HepG2 (cell line): Measurements from ENCODE around the gene ATAD1. TPM values are rescaled to one million over a fixed set of nuclear protein-coding genes. Genes with fewer than 3 reads are reported as not detected.

ENCODE experiments used
- AFF4 ChIP-seq: sonication (generic); formaldehyde crosslinking; IDR thresholded peaks from 2 replicates; pipeline ENCODE4 v1.4.0; 2020; ENCODE audit warnings: missing genetic modification reagents
- ATM ChIP-seq: fragments of 450-650 bp; IDR thresholded peaks from 2 replicates; pipeline ENCODE4 v1.7.1; 2017; ENCODE audit warnings: mild to moderate bottlenecking, borderline replicate concordance
- BRD4 ChIP-seq: sonication (generic); formaldehyde crosslinking; IDR thresholded peaks from 2 replicates; pipeline ENCODE4 v1.4.0; 2020; ENCODE audit warnings: missing genetic modification reagents
- ELF4 ChIP-seq: sonication (generic); formaldehyde crosslinking; IDR thresholded peaks from 2 replicates; pipeline ENCODE4 v1.5.0; 2020; ENCODE audit warnings: missing genetic modification reagents, mild to moderate bottlenecking, moderate library complexity, borderline replicate concordance
- HIVEP1 ChIP-seq: sonication (generic); formaldehyde crosslinking; IDR thresholded peaks from 2 replicates; pipeline ENCODE4 v1.4.0; 2020; ENCODE audit warnings: mild to moderate bottlenecking, missing genetic modification reagents
- HNRNPLL ChIP-seq: fragments of 200-400 bp; formaldehyde crosslinking; IDR thresholded peaks from 2 replicates; pipeline ENCODE4 v1.6.1; 2017; ENCODE audit warnings: mild to moderate bottlenecking, low read depth, low read length; ENCODE audit not compliant: poor library complexity, severe bottlenecking
- ISX ChIP-seq: sonication (generic); formaldehyde crosslinking; conservative IDR thresholded peaks from 2 replicates; pipeline ENCODE4 v1.5.0; 2020; ENCODE audit warnings: missing genetic modification reagents
- JUNB ChIP-seq: sonication (generic); formaldehyde crosslinking; IDR thresholded peaks from 2 replicates; pipeline ENCODE4 v1.8.0; 2022; ENCODE audit warnings: missing genetic modification reagents, mild to moderate bottlenecking, borderline replicate concordance
- NFATC3 ChIP-seq: sonication (generic); formaldehyde crosslinking; IDR thresholded peaks from 2 replicates; pipeline ENCODE4 v1.5.1; 2020; ENCODE audit warnings: mild to moderate bottlenecking, missing genetic modification reagents
- NFKB2 ChIP-seq: sonication (generic); formaldehyde crosslinking; IDR thresholded peaks from 2 replicates; pipeline ENCODE4 v1.4.0; 2020; ENCODE audit warnings: missing genetic modification reagents, borderline replicate concordance
- TRIM24 ChIP-seq: sonication (generic); formaldehyde crosslinking; IDR thresholded peaks from 2 replicates; pipeline ENCODE4 v1.8.0; 2022; ENCODE audit warnings: mild to moderate bottlenecking, missing genetic modification reagents
- ZBTB38 ChIP-seq: sonication (generic); formaldehyde crosslinking; IDR thresholded peaks from 2 replicates; pipeline ENCODE4 v1.5.1; 2020; ENCODE audit warnings: mild to moderate bottlenecking, missing genetic modification reagents
- ZMYM4 ChIP-seq: sonication (generic); formaldehyde crosslinking; IDR thresholded peaks from 2 replicates; pipeline ENCODE4 v1.8.1; 2023; ENCODE audit warnings: mild to moderate bottlenecking, missing genetic modification reagents
- ZNF224 ChIP-seq: sonication (generic); formaldehyde crosslinking; IDR thresholded peaks from 2 replicates; pipeline ENCODE4 v1.5.0; 2020; ENCODE audit warnings: mild to moderate bottlenecking, missing genetic modification reagents
- ZNF329 ChIP-seq: sonication (generic); formaldehyde crosslinking; IDR thresholded peaks from 2 replicates; pipeline ENCODE4 v1.9.0; 2021; ENCODE audit warnings: low read depth, mild to moderate bottlenecking, missing genetic modification reagents
- ZNF558 ChIP-seq: sonication (generic); formaldehyde crosslinking; IDR thresholded peaks from 2 replicates; pipeline ENCODE4 v1.9.0; 2022; ENCODE audit warnings: mild to moderate bottlenecking, missing genetic modification reagents, borderline replicate concordance
- polyA plus RNA-seq, 8 experiments: library from polyadenylated mRNA; depleted of rRNA in 3 of 8; stranded (reverse) in 7 of 8; unstranded in 1 of 8; fragments of >200 nt; fragmentation: Illumina TruSeq in 4 of 8; extraction: Trizol in 4 of 8; gene quantifications; 2 replicates each; pipeline versions ENCODE4 v1.2.1 to v1.2.3, GENCODE V29; 2011 to 2016; ENCODE audit warnings: low read depth in 4 of 8, missing spikeins in 1 of 8, mixed read lengths in 1 of 8; ENCODE audit not compliant: insufficient read depth in 1 of 8
- total RNA-seq, 5 experiments: library from RNA; depleted of rRNA; stranded (reverse); fragments of >200 nt; fragmentation: Illumina TruSeq; extraction: Trizol; gene quantifications; 2 replicates each; pipeline ENCODE4 v1.2.3, GENCODE V29; 2016; ENCODE audit warnings: low read depth in 1 of 5
- TF ChIP-seq, protein P1 (sequence below): sonication (generic); formaldehyde crosslinking; IDR thresholded peaks from 2 replicates; pipeline ENCODE4 v1.4.0; 2020; ENCODE audit warnings: missing genetic modification reagents
- TF ChIP-seq, protein P2 (sequence below): IDR thresholded peaks from 2 replicates; pipeline ENCODE4 v1.6.1; 2016; ENCODE audit warnings: low read depth, missing genetic modification reagents, missing compliant biosample characterization

Gene ATAD1
- total and polyA plus RNA-seq, 2 of the 13 experiments (the other 11 are each of a cell fraction or from before 2014, with no cell fraction given) = 14.9 to 28.2 TPM

- TF ChIP-seq, protein P1, sequence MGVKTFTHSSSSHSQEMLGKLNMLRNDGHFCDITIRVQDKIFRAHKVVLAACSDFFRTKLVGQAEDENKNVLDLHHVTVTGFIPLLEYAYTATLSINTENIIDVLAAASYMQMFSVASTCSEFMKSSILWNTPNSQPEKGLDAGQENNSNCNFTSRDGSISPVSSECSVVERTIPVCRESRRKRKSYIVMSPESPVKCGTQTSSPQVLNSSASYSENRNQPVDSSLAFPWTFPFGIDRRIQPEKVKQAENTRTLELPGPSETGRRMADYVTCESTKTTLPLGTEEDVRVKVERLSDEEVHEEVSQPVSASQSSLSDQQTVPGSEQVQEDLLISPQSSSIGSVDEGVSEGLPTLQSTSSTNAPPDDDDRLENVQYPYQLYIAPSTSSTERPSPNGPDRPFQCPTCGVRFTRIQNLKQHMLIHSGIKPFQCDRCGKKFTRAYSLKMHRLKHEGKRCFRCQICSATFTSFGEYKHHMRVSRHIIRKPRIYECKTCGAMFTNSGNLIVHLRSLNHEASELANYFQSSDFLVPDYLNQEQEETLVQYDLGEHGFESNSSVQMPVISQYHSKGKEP (CRISPR knock-in tag) = no peak; the same call in 1 of the 2 replicates
- TF ChIP-seq, protein P2, sequence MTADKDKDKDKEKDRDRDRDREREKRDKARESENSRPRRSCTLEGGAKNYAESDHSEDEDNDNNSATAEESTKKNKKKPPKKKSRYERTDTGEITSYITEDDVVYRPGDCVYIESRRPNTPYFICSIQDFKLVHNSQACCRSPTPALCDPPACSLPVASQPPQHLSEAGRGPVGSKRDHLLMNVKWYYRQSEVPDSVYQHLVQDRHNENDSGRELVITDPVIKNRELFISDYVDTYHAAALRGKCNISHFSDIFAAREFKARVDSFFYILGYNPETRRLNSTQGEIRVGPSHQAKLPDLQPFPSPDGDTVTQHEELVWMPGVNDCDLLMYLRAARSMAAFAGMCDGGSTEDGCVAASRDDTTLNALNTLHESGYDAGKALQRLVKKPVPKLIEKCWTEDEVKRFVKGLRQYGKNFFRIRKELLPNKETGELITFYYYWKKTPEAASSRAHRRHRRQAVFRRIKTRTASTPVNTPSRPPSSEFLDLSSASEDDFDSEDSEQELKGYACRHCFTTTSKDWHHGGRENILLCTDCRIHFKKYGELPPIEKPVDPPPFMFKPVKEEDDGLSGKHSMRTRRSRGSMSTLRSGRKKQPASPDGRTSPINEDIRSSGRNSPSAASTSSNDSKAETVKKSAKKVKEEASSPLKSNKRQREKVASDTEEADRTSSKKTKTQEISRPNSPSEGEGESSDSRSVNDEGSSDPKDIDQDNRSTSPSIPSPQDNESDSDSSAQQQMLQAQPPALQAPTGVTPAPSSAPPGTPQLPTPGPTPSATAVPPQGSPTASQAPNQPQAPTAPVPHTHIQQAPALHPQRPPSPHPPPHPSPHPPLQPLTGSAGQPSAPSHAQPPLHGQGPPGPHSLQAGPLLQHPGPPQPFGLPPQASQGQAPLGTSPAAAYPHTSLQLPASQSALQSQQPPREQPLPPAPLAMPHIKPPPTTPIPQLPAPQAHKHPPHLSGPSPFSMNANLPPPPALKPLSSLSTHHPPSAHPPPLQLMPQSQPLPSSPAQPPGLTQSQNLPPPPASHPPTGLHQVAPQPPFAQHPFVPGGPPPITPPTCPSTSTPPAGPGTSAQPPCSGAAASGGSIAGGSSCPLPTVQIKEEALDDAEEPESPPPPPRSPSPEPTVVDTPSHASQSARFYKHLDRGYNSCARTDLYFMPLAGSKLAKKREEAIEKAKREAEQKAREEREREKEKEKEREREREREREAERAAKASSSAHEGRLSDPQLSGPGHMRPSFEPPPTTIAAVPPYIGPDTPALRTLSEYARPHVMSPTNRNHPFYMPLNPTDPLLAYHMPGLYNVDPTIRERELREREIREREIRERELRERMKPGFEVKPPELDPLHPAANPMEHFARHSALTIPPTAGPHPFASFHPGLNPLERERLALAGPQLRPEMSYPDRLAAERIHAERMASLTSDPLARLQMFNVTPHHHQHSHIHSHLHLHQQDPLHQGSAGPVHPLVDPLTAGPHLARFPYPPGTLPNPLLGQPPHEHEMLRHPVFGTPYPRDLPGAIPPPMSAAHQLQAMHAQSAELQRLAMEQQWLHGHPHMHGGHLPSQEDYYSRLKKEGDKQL (CRISPR knock-in tag) = no peak
- TF ChIP-seq NFKB2 (CRISPR knock-in tag) = peak; percentile 84; the same call in 1 of the 2 replicates
- TF ChIP-seq ZNF224 (CRISPR knock-in tag) = no peak
- TF ChIP-seq JUNB (CRISPR knock-in tag) = no peak
- no peak for TF ChIP-seq ELF4
- TF ChIP-seq AFF4 (CRISPR knock-in tag) = no peak
- TF ChIP-seq BRD4 = peak; percentile 42; the same call in 1 of the 2 replicates
- no peak for TF ChIP-seq ZNF558
- peak; percentile 60; the same call in 1 of the 2 replicates for TF ChIP-seq ZBTB38 (CRISPR knock-in tag)
- TF ChIP-seq ATM = no peak
- TF ChIP-seq HIVEP1 (CRISPR knock-in tag) = no peak; the same call in 1 of the 2 replicates
- no peak for TF ChIP-seq NFATC3
- TF ChIP-seq ISX (CRISPR knock-in tag) = no peak
- TF ChIP-seq TRIM24 (CRISPR knock-in tag) = no peak
- peak; percentile 80 for TF ChIP-seq HNRNPLL
- TF ChIP-seq ZMYM4 (CRISPR knock-in tag) = peak; percentile 69
- TF ChIP-seq ZNF329 (CRISPR knock-in tag) = no peak
Measured at GRCh38 chr10:87817609-87818504, at the start of gene ATAD1 (continued).
